HG03108 (cell line): Measurements from ENCODE around the gene GBF1.

Experiments
- ATAC-seq: cut with Tn5 transposase; IDR thresholded peaks from one replicate; pipeline ENCODE4 v1.9.1; 2021; ENCODE audit warnings: moderate library complexity; ENCODE audit not compliant: unreplicated experiment

GBF1 gene

DNA sequence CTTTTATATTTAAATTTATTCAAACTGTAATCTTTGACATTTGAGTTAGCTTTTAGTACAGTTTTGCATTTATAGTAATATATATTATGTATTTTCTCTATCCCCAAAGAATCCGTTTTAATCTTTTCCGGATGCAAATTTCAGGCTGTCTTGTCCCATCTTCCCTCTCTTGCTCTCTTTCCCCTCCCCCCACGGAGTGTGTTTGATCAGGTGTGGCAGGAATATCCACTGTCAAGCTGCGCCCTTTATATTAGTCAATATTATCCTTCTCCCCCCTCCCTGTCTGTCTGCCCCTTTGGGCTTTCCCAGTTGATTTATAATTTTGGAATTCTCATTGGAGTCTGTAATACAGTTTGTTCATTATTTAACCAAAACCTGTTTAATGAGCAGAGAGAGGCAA is 19.0 kb downstream of the GBF1 start:
- no peak for ATAC-seq

- no peak for ATAC-seq
Observed at GRCh38 chr10:102266670-102267069, 21.3 kb downstream of the GBF1 start.

DNA sequence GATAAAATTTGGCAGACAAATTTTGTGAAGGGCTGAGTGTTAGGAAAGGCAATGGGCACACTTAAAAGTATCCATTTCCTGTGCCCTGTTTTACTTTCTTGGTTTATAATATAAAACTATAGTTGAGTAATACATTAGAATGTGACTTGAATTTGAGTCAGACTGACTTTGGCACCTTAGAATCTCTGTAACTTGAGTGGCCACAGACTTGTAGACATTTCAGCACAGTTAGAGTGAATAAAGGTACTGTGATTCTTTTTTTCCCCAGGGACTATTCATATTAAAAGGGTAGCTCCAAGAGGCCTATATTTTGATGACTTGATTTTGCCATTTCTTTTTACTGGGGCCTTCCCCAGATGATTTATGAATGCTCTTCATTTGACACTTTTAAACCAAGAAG is 22.4 kb downstream of the GBF1 start:
- ATAC-seq = no peak

- ATAC-seq = no peak
Observed at GRCh38 chr10:102268375-102268888, 23.1 kb downstream of the GBF1 start.

GRCh38 chr10:102269017-102269416 is 23.7 kb downstream of the GBF1 start:
- no peak for ATAC-seq

- ATAC-seq = no peak
Observed at GRCh38 chr10:102274062-102274461, 28.7 kb downstream of the GBF1 start.

- ATAC-seq = no peak
Observed at GRCh38 chr10:102275343-102275742, 30.0 kb downstream of the GBF1 start.

- no peak for ATAC-seq
Observed at GRCh38 chr10:102279104-102279503, 33.8 kb downstream of the GBF1 start.

- ATAC-seq = no peak
Observed at GRCh38 chr10:102280397-102281101, 35.2 kb downstream of the GBF1 start.

- no peak for ATAC-seq
Observed at GRCh38 chr10:102281102-102281487, 35.8 kb downstream of the GBF1 start.

GRCh38 chr10:102283488-102283887 is 38.2 kb downstream of the GBF1 start:
- ATAC-seq = no peak

DNA sequence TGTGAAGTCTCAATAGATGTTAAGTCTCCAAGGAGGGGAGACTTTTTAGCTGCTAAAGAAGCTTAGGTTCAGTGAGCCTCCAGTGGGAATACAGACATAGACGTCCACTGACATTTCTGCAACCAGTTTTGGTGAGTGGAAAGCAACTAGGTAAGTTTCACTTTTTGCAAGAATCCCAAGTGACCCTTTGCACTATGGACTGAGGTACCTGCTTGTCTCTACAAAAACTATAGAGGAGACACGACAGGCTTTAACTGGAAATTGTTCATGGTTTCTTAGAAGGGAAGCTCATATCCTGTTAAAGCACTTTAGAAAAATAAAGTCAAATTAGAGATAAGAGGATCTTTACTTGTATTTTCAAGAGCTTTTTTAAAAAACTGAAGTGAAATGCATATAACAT is 38.6 kb downstream of the GBF1 start:
- ATAC-seq = no peak

GRCh38 chr10:102284531-102284930 is 39.2 kb downstream of the GBF1 start:
- ATAC-seq = no peak

- no peak for ATAC-seq
Observed at GRCh38 chr10:102285133-102285532, 39.8 kb downstream of the GBF1 start.

- no peak for ATAC-seq
Observed at GRCh38 chr10:102286216-102286615, 40.9 kb downstream of the GBF1 start.

GRCh38 chr10:102287538-102287937 is 42.2 kb downstream of the GBF1 start:
- ATAC-seq = no peak

DNA sequence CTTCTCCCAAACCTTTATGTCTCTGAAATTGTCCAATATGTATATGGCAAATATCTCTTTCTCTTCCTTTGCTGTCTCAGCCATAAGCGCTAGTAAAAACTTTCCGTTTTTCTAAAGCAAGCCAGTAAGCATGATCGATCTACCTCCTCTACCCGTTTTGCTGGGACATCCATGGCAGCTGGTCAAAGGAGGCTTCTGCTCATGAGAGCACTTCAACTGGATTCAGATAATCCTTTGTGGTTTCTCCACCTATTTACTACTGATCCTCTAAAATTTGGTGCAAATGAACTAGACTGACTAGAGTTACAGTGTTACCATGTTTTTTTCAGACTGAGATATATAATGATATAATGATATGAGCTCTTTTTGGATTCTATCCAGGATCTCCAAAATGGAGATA is 42.7 kb downstream of the GBF1 start:
- no peak for ATAC-seq

DNA sequence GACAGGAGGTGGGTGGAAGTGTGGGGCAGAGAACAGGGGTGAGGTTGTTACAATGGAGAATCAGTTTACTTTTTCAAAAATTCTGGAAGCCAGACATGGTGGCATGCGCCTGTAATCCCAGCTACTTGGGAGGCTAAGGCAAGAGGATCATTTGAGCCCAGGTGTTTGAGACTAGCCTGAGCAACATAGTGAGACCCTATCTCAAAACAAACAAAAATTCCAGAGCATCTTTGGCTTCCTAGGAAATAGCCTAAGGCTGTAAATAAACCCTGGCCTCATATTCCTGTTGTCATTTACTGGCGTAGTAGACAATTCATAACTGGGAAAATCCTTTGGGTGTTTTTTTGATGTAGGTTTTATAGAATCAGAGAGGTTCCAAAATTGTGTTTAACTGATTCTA is 44.0 kb downstream of the GBF1 start:
- no peak for ATAC-seq

DNA sequence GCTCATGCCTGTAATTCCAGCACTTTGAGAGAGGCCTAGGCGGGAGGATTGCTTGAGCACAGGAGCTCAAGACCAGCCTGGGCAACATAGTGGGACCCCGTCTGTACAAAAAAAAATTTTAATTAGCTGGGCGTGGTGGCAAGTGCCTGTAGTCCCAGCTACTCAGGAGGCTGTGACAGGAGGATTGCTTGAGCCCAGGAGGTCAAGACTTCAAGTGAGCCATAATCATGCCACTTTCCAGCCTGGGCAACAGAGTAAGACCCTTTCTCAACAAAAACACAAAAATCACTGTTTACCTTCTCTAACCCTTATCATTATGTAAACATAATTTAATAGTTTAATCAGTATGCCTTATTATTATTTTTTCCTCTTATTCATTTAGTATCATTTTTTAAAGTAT is 44.5 kb downstream of the GBF1 start:
- no peak for ATAC-seq

DNA sequence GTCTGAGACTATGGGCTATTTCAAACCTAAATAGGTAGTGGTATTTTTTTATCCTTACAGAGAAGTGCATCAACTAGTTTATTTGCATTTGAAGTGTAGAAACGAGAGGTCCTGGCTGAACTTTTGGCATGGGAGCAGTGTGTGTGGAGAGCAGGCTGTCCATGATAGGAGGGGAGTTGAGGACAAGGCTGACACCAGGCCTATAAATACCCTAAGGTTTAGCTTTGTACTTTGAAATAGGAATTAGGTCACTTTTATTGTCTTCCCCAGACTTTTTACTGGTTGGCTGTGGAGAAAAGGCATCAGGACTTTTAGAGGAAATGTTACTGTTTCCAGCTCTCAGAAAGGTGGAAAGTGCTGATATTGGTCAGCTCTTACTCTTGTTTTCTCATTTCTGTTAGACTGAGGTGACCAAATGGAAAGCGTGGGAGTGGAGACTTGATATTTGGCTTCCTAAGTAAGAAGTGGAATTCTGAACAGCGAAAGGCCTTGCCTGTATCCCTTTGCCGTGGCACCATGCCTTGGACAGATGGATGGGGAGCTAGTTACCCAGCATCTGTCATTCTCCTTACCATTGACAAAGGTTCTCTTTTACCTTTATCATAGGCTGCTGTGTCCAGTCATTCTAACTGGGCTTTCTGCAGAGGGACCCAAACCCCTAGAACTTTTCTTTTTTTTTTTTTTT is 46.0 kb downstream of the GBF1 start:
- no peak for ATAC-seq

- no peak for ATAC-seq
Observed at GRCh38 chr10:102297101-102297500, 51.8 kb downstream of the GBF1 start.

DNA sequence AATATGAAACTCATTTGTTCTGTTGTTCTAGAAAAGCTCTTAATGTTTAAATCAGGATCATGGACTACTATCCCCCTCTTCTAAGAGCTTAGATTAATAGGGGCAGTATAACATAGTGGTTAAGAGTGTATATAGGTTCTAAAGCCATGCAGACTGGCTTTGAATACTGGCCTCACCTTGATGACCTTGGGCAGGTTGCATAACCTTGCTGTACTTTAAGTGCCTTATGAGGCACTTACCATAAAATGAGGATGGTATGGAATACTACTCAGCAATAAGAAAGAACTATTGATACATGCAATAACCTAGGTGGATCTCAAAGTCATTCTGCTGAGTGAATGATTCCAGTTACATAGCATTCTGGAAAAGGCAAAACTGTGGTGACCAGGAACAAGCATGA is 53.6 kb downstream of the GBF1 start:
- ATAC-seq = no peak

- ATAC-seq = no peak
Observed at GRCh38 chr10:102299873-102300272, 54.5 kb downstream of the GBF1 start.
